HepG2 (cell line): ENCODE results near the gene SLC22A31. TPM values are rescaled to one million over a fixed set of nuclear protein-coding genes. Genes with fewer than 3 reads are reported as not detected.
A peak's percentile ranks its signal among the peaks of the same experiment; 100 is the strongest.

Experiments
- AGO1 ChIP-seq: fragments of 200-400 bp; formaldehyde crosslinking; IDR thresholded peaks from 2 replicates; pipeline ENCODE4 v1.6.1; 2017; ENCODE audit warnings: mild to moderate bottlenecking, low read depth, low read length, moderate library complexity; ENCODE audit not compliant: poor library complexity, severe bottlenecking
- FOXO1 ChIP-seq: sonication (generic); formaldehyde crosslinking; IDR thresholded peaks from 2 replicates; pipeline ENCODE4 v1.4.0; 2020; ENCODE audit warnings: missing genetic modification reagents
- GATAD1 ChIP-seq: IDR thresholded peaks from 2 replicates; pipeline ENCODE4 v1.6.1; 2016; ENCODE audit warnings: missing genetic modification reagents, missing compliant biosample characterization
- HNRNPH1 ChIP-seq: fragments of 200-400 bp; formaldehyde crosslinking; optimal IDR thresholded peaks from 2 replicates; pipeline ENCODE3; 2017; ENCODE audit warnings: mild to moderate bottlenecking, low read depth, low read length
- SIX1 ChIP-seq: sonication (generic); formaldehyde crosslinking; IDR thresholded peaks from 2 replicates; pipeline ENCODE4 v1.4.0; 2020; ENCODE audit warnings: missing genetic modification reagents, borderline replicate concordance
- ZFP36 ChIP-seq: fragments of 150-350 bp; IDR thresholded peaks from 2 replicates; pipeline ENCODE4 v1.6.1; 2018; ENCODE audit warnings: borderline replicate concordance, low read length, low read depth; ENCODE audit not compliant: partially characterized antibody
- ZNF235 ChIP-seq: sonication (generic); formaldehyde crosslinking; IDR thresholded peaks from 2 replicates; pipeline ENCODE4 v1.8.1; 2023; ENCODE audit warnings: mild to moderate bottlenecking, missing genetic modification reagents, borderline replicate concordance
- ZNF251 ChIP-seq: sonication (generic); formaldehyde crosslinking; IDR thresholded peaks from 2 replicates; pipeline ENCODE4 v1.9.0; 2021; ENCODE audit warnings: mild to moderate bottlenecking, missing genetic modification reagents
- ZNF296 ChIP-seq: sonication (generic); formaldehyde crosslinking; conservative IDR thresholded peaks from 2 replicates; pipeline ENCODE4 v1.5.0; 2020; ENCODE audit warnings: mild to moderate bottlenecking, missing genetic modification reagents
- ZNF414 ChIP-seq: sonication (generic); formaldehyde crosslinking; IDR thresholded peaks from 2 replicates; pipeline ENCODE4 v1.5.0; 2020; ENCODE audit warnings: missing genetic modification reagents
- ZNF552 ChIP-seq: sonication (generic); formaldehyde crosslinking; IDR thresholded peaks from 2 replicates; pipeline ENCODE4 v1.9.0; 2022; ENCODE audit warnings: missing genetic modification reagents, mild to moderate bottlenecking, borderline replicate concordance
- ZNF563 ChIP-seq: sonication (generic); formaldehyde crosslinking; IDR thresholded peaks from 2 replicates; pipeline ENCODE4 v1.8.0; 2022; ENCODE audit warnings: mild to moderate bottlenecking, moderate library complexity, missing genetic modification reagents
- ZNF616 ChIP-seq: sonication (generic); formaldehyde crosslinking; IDR thresholded peaks from 2 replicates; pipeline ENCODE4 v1.5.0; 2020; ENCODE audit warnings: low read depth, mild to moderate bottlenecking, missing genetic modification reagents
- ZNF674 ChIP-seq: sonication (generic); formaldehyde crosslinking; IDR thresholded peaks from 2 replicates; pipeline ENCODE4 v1.5.0; 2020; ENCODE audit warnings: low read depth, mild to moderate bottlenecking, missing genetic modification reagents
- ZNF713 ChIP-seq: sonication (generic); formaldehyde crosslinking; IDR thresholded peaks from 2 replicates; pipeline ENCODE4 v1.4.0; 2020; ENCODE audit warnings: mild to moderate bottlenecking, missing genetic modification reagents
- ZNF761 ChIP-seq: sonication (generic); formaldehyde crosslinking; conservative IDR thresholded peaks from 2 replicates; pipeline ENCODE4 v1.4.0; 2020; ENCODE audit warnings: mild to moderate bottlenecking, missing genetic modification reagents
- ZNF780A ChIP-seq: sonication (generic); formaldehyde crosslinking; IDR thresholded peaks from 2 replicates; pipeline ENCODE4 v1.8.0; 2022; ENCODE audit warnings: mild to moderate bottlenecking, missing genetic modification reagents, moderate library complexity
- ZNF841 ChIP-seq: sonication (generic); formaldehyde crosslinking; IDR thresholded peaks from 2 replicates; pipeline ENCODE4 v1.8.1; 2023; ENCODE audit warnings: missing genetic modification reagents, borderline replicate concordance
- ZNF891 ChIP-seq: sonication (generic); formaldehyde crosslinking; IDR thresholded peaks from 2 replicates; pipeline ENCODE4 v1.5.0; 2020; ENCODE audit warnings: mild to moderate bottlenecking, missing genetic modification reagents
- polyA plus RNA-seq, 8 experiments: library from polyadenylated mRNA; depleted of rRNA in 3 of 8; stranded (reverse) in 7 of 8; unstranded in 1 of 8; fragments of >200 nt; fragmentation: Illumina TruSeq in 4 of 8; extraction: Trizol in 4 of 8; gene quantifications; 2 replicates each; pipeline versions ENCODE4 v1.2.1 to v1.2.3, GENCODE V29; 2011 to 2016; ENCODE audit warnings: low read depth in 4 of 8, missing spikeins in 1 of 8, mixed read lengths in 1 of 8; ENCODE audit not compliant: insufficient read depth in 1 of 8
- total RNA-seq, 5 experiments: library from RNA; depleted of rRNA; stranded (reverse); fragments of >200 nt; fragmentation: Illumina TruSeq; extraction: Trizol; gene quantifications; 2 replicates each; pipeline ENCODE4 v1.2.3, GENCODE V29; 2016; ENCODE audit warnings: low read depth in 1 of 5
- TF ChIP-seq, protein P1 (sequence below): sonication (generic); formaldehyde crosslinking; IDR thresholded peaks from 2 replicates; pipeline ENCODE4 v1.4.0; 2020; ENCODE audit warnings: missing genetic modification reagents, borderline replicate concordance
- TF ChIP-seq, protein P2 (sequence below): sonication (generic); formaldehyde crosslinking; IDR thresholded peaks from 2 replicates; pipeline ENCODE4 v1.4.0; 2020; ENCODE audit warnings: low read depth, mild to moderate bottlenecking, missing genetic modification reagents

SLC22A31 gene
- total and polyA plus RNA-seq, 2 of the 13 experiments (the other 11 are each of a cell fraction or from before 2014, with no cell fraction given): 67.3 to 83.3 TPM

GRCh38 chr16:89194340-89195311, 5.7 kb downstream of the SLC22A31 start (continued):
- TF ChIP-seq ZNF891 (CRISPR knock-in tag) (no peak), ZNF296 (no peak), HNRNPH1 (no peak), ZNF552 (CRISPR knock-in tag) (no peak), ZNF713 (CRISPR knock-in tag) (no peak), ZNF674 (no peak), GATAD1 (CRISPR knock-in tag) (no peak), ZNF414 (CRISPR knock-in tag) (no peak), ZFP36 (no peak), ZNF761 (no peak), ZNF235 (CRISPR knock-in tag) (no peak), ZNF780A (no peak), ZNF251 (CRISPR knock-in tag) (no peak), ZNF616 (CRISPR knock-in tag) (no peak), AGO1 (peak; percentile 4), SIX1 (CRISPR knock-in tag) (no peak), ZNF563 (no peak), ZNF841 (CRISPR knock-in tag) (no peak), FOXO1 (CRISPR knock-in tag) (no peak)
- TF ChIP-seq, protein P1, sequence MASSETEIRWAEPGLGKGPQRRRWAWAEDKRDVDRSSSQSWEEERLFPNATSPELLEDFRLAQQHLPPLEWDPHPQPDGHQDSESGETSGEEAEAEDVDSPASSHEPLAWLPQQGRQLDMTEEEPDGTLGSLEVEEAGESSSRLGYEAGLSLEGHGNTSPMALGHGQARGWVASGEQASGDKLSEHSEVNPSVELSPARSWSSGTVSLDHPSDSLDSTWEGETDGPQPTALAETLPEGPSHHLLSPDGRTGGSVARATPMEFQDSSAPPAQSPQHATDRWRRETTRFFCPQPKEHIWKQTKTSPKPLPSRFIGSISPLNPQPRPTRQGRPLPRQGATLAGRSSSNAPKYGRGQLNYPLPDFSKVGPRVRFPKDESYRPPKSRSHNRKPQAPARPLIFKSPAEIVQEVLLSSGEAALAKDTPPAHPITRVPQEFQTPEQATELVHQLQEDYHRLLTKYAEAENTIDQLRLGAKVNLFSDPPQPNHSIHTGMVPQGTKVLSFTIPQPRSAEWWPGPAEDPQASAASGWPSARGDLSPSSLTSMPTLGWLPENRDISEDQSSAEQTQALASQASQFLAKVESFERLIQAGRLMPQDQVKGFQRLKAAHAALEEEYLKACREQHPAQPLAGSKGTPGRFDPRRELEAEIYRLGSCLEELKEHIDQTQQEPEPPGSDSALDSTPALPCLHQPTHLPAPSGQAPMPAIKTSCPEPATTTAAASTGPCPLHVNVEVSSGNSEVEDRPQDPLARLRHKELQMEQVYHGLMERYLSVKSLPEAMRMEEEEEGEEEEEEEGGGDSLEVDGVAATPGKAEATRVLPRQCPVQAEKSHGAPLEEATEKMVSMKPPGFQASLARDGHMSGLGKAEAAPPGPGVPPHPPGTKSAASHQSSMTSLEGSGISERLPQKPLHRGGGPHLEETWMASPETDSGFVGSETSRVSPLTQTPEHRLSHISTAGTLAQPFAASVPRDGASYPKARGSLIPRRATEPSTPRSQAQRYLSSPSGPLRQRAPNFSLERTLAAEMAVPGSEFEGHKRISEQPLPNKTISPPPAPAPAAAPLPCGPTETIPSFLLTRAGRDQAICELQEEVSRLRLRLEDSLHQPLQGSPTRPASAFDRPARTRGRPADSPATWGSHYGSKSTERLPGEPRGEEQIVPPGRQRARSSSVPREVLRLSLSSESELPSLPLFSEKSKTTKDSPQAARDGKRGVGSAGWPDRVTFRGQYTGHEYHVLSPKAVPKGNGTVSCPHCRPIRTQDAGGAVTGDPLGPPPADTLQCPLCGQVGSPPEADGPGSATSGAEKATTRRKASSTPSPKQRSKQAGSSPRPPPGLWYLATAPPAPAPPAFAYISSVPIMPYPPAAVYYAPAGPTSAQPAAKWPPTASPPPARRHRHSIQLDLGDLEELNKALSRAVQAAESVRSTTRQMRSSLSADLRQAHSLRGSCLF (CRISPR knock-in tag): no peak
- TF ChIP-seq, protein P2, sequence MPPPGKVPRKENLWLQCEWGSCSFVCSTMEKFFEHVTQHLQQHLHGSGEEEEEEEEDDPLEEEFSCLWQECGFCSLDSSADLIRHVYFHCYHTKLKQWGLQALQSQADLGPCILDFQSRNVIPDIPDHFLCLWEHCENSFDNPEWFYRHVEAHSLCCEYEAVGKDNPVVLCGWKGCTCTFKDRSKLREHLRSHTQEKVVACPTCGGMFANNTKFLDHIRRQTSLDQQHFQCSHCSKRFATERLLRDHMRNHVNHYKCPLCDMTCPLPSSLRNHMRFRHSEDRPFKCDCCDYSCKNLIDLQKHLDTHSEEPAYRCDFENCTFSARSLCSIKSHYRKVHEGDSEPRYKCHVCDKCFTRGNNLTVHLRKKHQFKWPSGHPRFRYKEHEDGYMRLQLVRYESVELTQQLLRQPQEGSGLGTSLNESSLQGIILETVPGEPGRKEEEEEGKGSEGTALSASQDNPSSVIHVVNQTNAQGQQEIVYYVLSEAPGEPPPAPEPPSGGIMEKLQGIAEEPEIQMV (CRISPR knock-in tag): no peak
